HEK293T (cell line): Measurements from ENCODE around the gene WIPF2.

ENCODE experiments used
- BHLHE40 ChIP-seq: fragments of 450-650 bp; IDR thresholded peaks from 2 replicates; pipeline ENCODE4 v1.6.1; 2016; ENCODE audit warnings: mild to moderate bottlenecking, moderate library complexity, borderline replicate concordance
- ELF4 ChIP-seq: fragments of 450-650 bp; IDR thresholded peaks from 2 replicates; pipeline ENCODE4 v1.6.1; 2017; ENCODE audit warnings: antibody characterized with exemption
- FOXA1 ChIP-seq: fragments of 450-650 bp; IDR thresholded peaks from 2 replicates; pipeline ENCODE4 v1.6.1; 2016; ENCODE audit warnings: mild to moderate bottlenecking
- FOXK2 ChIP-seq: fragments of 450-650 bp; IDR thresholded peaks from 2 replicates; pipeline ENCODE4 v1.6.1; 2016; ENCODE audit warnings: mild to moderate bottlenecking
- FOXM1 ChIP-seq: fragments of 450-650 bp; IDR thresholded peaks from 2 replicates; pipeline ENCODE4 v1.6.1; 2017; ENCODE audit warnings: mild to moderate bottlenecking, borderline replicate concordance
- HDGF ChIP-seq: fragments of 450-650 bp; IDR thresholded peaks from 2 replicates; pipeline ENCODE4 v1.6.1; 2017; ENCODE audit warnings: antibody characterized with exemption, borderline replicate concordance
- LEF1 ChIP-seq: fragments of 450-650 bp; IDR thresholded peaks from 2 replicates; pipeline ENCODE4 v1.6.1; 2017; ENCODE audit warnings: mild to moderate bottlenecking, borderline replicate concordance
- NFRKB ChIP-seq: fragments of 450-650 bp; IDR thresholded peaks from 2 replicates; pipeline ENCODE4 v1.6.1; 2016; ENCODE audit warnings: mild to moderate bottlenecking, moderate library complexity
- PKNOX1 ChIP-seq: fragments of 450-650 bp; IDR thresholded peaks from 2 replicates; pipeline ENCODE4 v1.6.1; 2016
- SP1 ChIP-seq: fragments of 450-650 bp; IDR thresholded peaks from 2 replicates; pipeline ENCODE4 v1.6.1; 2017
- SUZ12 ChIP-seq: fragments of 450-650 bp; IDR thresholded peaks from 2 replicates; pipeline ENCODE4 v1.6.1; 2016; ENCODE audit warnings: mild to moderate bottlenecking
- TARDBP ChIP-seq: fragments of 450-650 bp; IDR thresholded peaks from 2 replicates; pipeline ENCODE4 v1.6.1; 2016
- ZNF384 ChIP-seq: fragments of 450-650 bp; IDR thresholded peaks from 2 replicates; pipeline ENCODE4 v1.6.1; 2016

- no peak for TF ChIP-seq BHLHE40
- no peak for TF ChIP-seq FOXA1
- no peak for TF ChIP-seq NFRKB
- no peak for TF ChIP-seq HDGF
- TF ChIP-seq TARDBP: no peak
- TF ChIP-seq SP1: no peak
- TF ChIP-seq FOXM1: no peak
- TF ChIP-seq PKNOX1: no peak
- no peak for TF ChIP-seq SUZ12
- no peak for TF ChIP-seq ELF4
- no peak for TF ChIP-seq ZNF384
- TF ChIP-seq FOXK2: no peak
- TF ChIP-seq LEF1: no peak
These were observed 47.4 kb upstream of the WIPF2 start for GRCh38 chr17:40171750-40172149.
